ENCODE data around the gene CFAP65. TPM values are rescaled to one million over a fixed set of nuclear protein-coding genes. Genes with fewer than 3 reads are reported as not detected.
A peak's percentile ranks its signal among the peaks of the same experiment; 100 is the strongest.

Gene CFAP65
- total RNA-seq, 1 experiment from 2014 or later = 0.52 TPM

GRCh38 chr2:219049282-219049681, 8.0 kb upstream of the CFAP65 start:
- H3K4me3 ChIP-seq (replicated peaks in 1 of 2; ENCODE audit: low read depth in 1 of 2, low read length in 2 of 2) = no peak overlapping the region
- CTCF ChIA-PET = interaction anchor here (1.2 kb wide), 1 partner anchor 20 kb away, joined by 4 read pairs; no protein-coding TSS in a partner anchor
- peaks cover 14% of the 10 kb centered on the region for H3K27me3 ChIP-seq (ENCODE audit: insufficient read depth, low read length)
- no peak overlapping the region for H2AFZ ChIP-seq (ENCODE audit: low read depth, low read length, poor library complexity, severe bottlenecking)
- peak; percentile 50 for ATAC-seq
- H3K4me1 ChIP-seq (ENCODE audit: control insufficient read depth in 1 of 2, insufficient read depth in 2 of 2, low read length in 2 of 2) = peaks cover 0 to 6% of the 10 kb centered on the region in 2 experiments; a peak in 2 of 4 replicates
- no TSS peak for BruUV-seq (replicated peaks)
- POLR2A ChIA-PET = no interaction called here
- RAD21 ChIA-PET (ENCODE audit: low non-redundant PET in 1 of 2, low total read pairs in 2 of 2, uncharacterized antibody in 2 of 2, unreplicated experiment in 2 of 2) = no interaction called here
- H3K9me3 ChIP-seq (ENCODE audit: control insufficient read depth in 1 of 2, insufficient read depth in 1 of 2, low read depth in 1 of 2, low read length in 2 of 2) = no peaks in the 10 kb centered on the region
- no peak for TF ChIP-seq CEBPB (IDR thresholded peaks at IDR 0.05; ENCODE audit: low read depth)
- no peak for TF ChIP-seq SIN3A (IDR thresholded peaks at IDR 0.05; ENCODE audit: low read depth)
- TF ChIP-seq JUND (IDR thresholded peaks at IDR 0.05) = no peak
- TF ChIP-seq ELF1 (IDR thresholded peaks at IDR 0.05; ENCODE audit: borderline replicate concordance, low read depth) = no peak
- TF ChIP-seq CTCF (IDR thresholded peaks at IDR 0.05 in 2 of 3, conservative IDR thresholded peaks at IDR 0.05 in 1 of 3; ENCODE audit: borderline replicate concordance in 1 of 3, insufficient read depth in 1 of 3, low read depth in 2 of 3, low read length in 2 of 3) = no peak
- no peaks in the 10 kb centered on the region for H4K20me1 ChIP-seq (ENCODE audit: insufficient read depth)
- no peak overlapping the region for H3K4me2 ChIP-seq (ENCODE audit: low read length)
- no peaks in the 10 kb centered on the region for H3K79me2 ChIP-seq (ENCODE audit: insufficient read depth, low read length)
- no peak for DNase-seq (ENCODE audit: low read depth, low spot score)
- H3K36me3 ChIP-seq (ENCODE audit: control insufficient read depth in 1 of 2, insufficient read depth in 2 of 2, low read length in 2 of 2) = no peaks in the 10 kb centered on the region
- no peaks in the 10 kb centered on the region for H3K9me2 ChIP-seq (ENCODE audit: insufficient read depth)
- H3K9ac ChIP-seq (ENCODE audit: low read length) = no peak overlapping the region
- intact Hi-C loops (cut with micrococcal nuclease) = loop anchor here (5.0 kb wide), 1 partner anchor 258 kb away; the partner anchor contains the start of gene PTPRN
- no peak overlapping the region for H3K27ac ChIP-seq (ENCODE audit: low read depth, low read length)

GRCh38 chr2:219045937-219046550, 4.7 kb upstream of the CFAP65 start:
- peaks cover 29% of the 10 kb centered on the region for H3K27me3 ChIP-seq (ENCODE audit: insufficient read depth, low read length)
- no peak overlapping the region for H2AFZ ChIP-seq (ENCODE audit: low read depth, low read length, poor library complexity, severe bottlenecking)
- H3K4me3 ChIP-seq (replicated peaks in 1 of 2; ENCODE audit: low read depth in 1 of 2, low read length in 2 of 2) = no peak overlapping the region
- no peaks in the 10 kb centered on the region for H3K9me2 ChIP-seq (ENCODE audit: insufficient read depth)
- H4K20me1 ChIP-seq (ENCODE audit: insufficient read depth) = no peaks in the 10 kb centered on the region
- DNase-seq (ENCODE audit: low read depth, low spot score) (no peak), ATAC-seq (peak; percentile 63)
- RAD21 ChIA-PET (ENCODE audit: low non-redundant PET in 1 of 2, low total read pairs in 2 of 2, uncharacterized antibody in 2 of 2, unreplicated experiment in 2 of 2) = interaction anchor here in 1 of 2 experiments (0.6 kb wide), 1 partner anchor 89 kb away, joined by 3 read pairs; no protein-coding TSS in a partner anchor
- TF ChIP-seq REST (IDR thresholded peaks at IDR 0.05; ENCODE audit: low read depth) (peak; percentile 98), CEBPB (IDR thresholded peaks at IDR 0.05; ENCODE audit: low read depth) (no peak)
- no peaks in the 10 kb centered on the region for H3K79me2 ChIP-seq (ENCODE audit: insufficient read depth, low read length)
- POLR2A ChIA-PET = no interaction called here
- no peaks in the 10 kb centered on the region for H3K36me3 ChIP-seq (ENCODE audit: control insufficient read depth in 1 of 2, insufficient read depth in 2 of 2, low read length in 2 of 2)
- intact Hi-C loops (cut with micrococcal nuclease) = loop anchor here (5.0 kb wide), 1 partner anchor 261 kb away; the partner anchor contains the start of gene PTPRN
- CTCF ChIA-PET = interaction anchor here (0.8 to 1.5 kb wide), 3 partner anchors 16 to 109 kb away, joined by 4 to 7 read pairs (median 5); no protein-coding TSS in a partner anchor
- H3K4me2 ChIP-seq (ENCODE audit: low read length) = no peak overlapping the region
- BruUV-seq (replicated peaks) = no TSS peak
- no peak overlapping the region for H3K9ac ChIP-seq (ENCODE audit: low read length)
- no peaks in the 10 kb centered on the region for H3K9me3 ChIP-seq (ENCODE audit: control insufficient read depth in 1 of 2, insufficient read depth in 1 of 2, low read depth in 1 of 2, low read length in 2 of 2)
- H3K27ac ChIP-seq (ENCODE audit: low read depth, low read length) = no peak overlapping the region
- peaks cover 0 to 6% of the 10 kb centered on the region in 2 experiments; a peak in 2 of 4 replicates for H3K4me1 ChIP-seq (ENCODE audit: control insufficient read depth in 1 of 2, insufficient read depth in 2 of 2, low read length in 2 of 2)
